ENCODE data around the gene AQP2. TPM values are rescaled to one million over a fixed set of nuclear protein-coding genes. Genes with fewer than 3 reads are reported as not detected.

Gene AQP2
- total RNA-seq, 4 donors from 2014 or later: not detected

- H3K27me3 ChIP-seq: no peaks in the 10 kb centered on the region
- H3K36me3 ChIP-seq: no peaks in the 10 kb centered on the region
- H3K9me3 ChIP-seq: no peaks in the 10 kb centered on the region
- peaks cover 0 to 14% (median 0%) of the 10 kb centered on the region in 4 donors for H3K4me1 ChIP-seq
- DNase-seq: peak in 1 of 3 donors; percentile 52
- H3K4me3 ChIP-seq: no peak overlapping the region
- H3K27ac ChIP-seq: no peak overlapping the region
- TF ChIP-seq POLR2A (IDR thresholded peaks at IDR 0.05) (no peak), CTCF (IDR thresholded peaks at IDR 0.05) (no peak)
Measured at GRCh38 chr12:49973361-49973830, 22.9 kb downstream of the AQP2 start.

- no peaks in the 10 kb centered on the region for H3K36me3 ChIP-seq
- H3K4me3 ChIP-seq: no peak overlapping the region
- H3K9me3 ChIP-seq: no peaks in the 10 kb centered on the region
- no peak overlapping the region for H3K27ac ChIP-seq
- peak in 2 of 3 donors; percentile 58 to 59 for DNase-seq
- no peaks in the 10 kb centered on the region for H3K27me3 ChIP-seq
- H3K4me1 ChIP-seq: peaks cover 0 to 14% (median 0%) of the 10 kb centered on the region in 4 donors
- peak in 4 of 6 experiments; percentile 16 to 39 (median 29) for TF ChIP-seq CTCF (IDR thresholded peaks at IDR 0.05)
- TF ChIP-seq POLR2A (IDR thresholded peaks at IDR 0.05): no peak
Measured at GRCh38 chr12:49974231-49974675, 23.7 kb downstream of the AQP2 start.

GRCh38 chr12:49974677-49975317 lies 24.3 kb downstream of the AQP2 start:
- Histone ChIP-seq H3K4me3 (no peak overlapping the region), H3K27me3 (no peaks in the 10 kb centered on the region), H3K4me1 (peaks cover 0 to 14% (median 0%) of the 10 kb centered on the region in 4 donors), H3K9me3 (no peaks in the 10 kb centered on the region), H3K27ac (no peak overlapping the region), H3K36me3 (no peaks in the 10 kb centered on the region)
- peak in 1 of 3 donors; percentile 39 for DNase-seq
- no peak for TF ChIP-seq CTCF (IDR thresholded peaks at IDR 0.05)
- no peak for TF ChIP-seq POLR2A (IDR thresholded peaks at IDR 0.05)

GRCh38 chr12:49975318-49975761 lies 24.8 kb downstream of the AQP2 start:
- Histone ChIP-seq H3K27ac (no peak overlapping the region), H3K4me3 (no peak overlapping the region), H3K4me1 (peaks cover 0 to 14% (median 0%) of the 10 kb centered on the region in 4 donors), H3K9me3 (no peaks in the 10 kb centered on the region), H3K36me3 (no peaks in the 10 kb centered on the region), H3K27me3 (no peaks in the 10 kb centered on the region)
- DNase-seq: peak in 1 of 3 donors; percentile 45
- no peak for TF ChIP-seq CTCF (IDR thresholded peaks at IDR 0.05)
- no peak for TF ChIP-seq POLR2A (IDR thresholded peaks at IDR 0.05)

GRCh38 chr12:49976557-49976956 lies 26.0 kb downstream of the AQP2 start:
- TF ChIP-seq POLR2A (IDR thresholded peaks at IDR 0.05) (no peak), CTCF (IDR thresholded peaks at IDR 0.05) (no peak)
- Histone ChIP-seq H3K27ac (no peak overlapping the region), H3K36me3 (no peaks in the 10 kb centered on the region), H3K27me3 (no peaks in the 10 kb centered on the region), H3K4me3 (no peak overlapping the region), H3K4me1 (peaks cover 0 to 14% (median 0%) of the 10 kb centered on the region in 4 donors), H3K9me3 (no peaks in the 10 kb centered on the region)
- no peak for DNase-seq
